ENCODE data around the gene MEF2B. TPM values are rescaled to one million over a fixed set of nuclear protein-coding genes. Genes with fewer than 3 reads are reported as not detected.

The MEF2B gene
- total RNA-seq, 4 donors from 2014 or later, result not detected

GRCh38 chr19:19211499-19212420 is 41.7 kb upstream of the MEF2B start, which contains the start of gene NCAN:
Gene NCAN (plus strand): TSS chr19:19211958. CDS start chr19:19216954, 4,996 bp downstream.
- no peaks in the 10 kb centered on the region for H3K9me3 ChIP-seq
- TF ChIP-seq POLR2AphosphoS5 (IDR thresholded peaks at IDR 0.05), result no peak
- no peak for TF ChIP-seq POLR2A (IDR thresholded peaks at IDR 0.05; ENCODE audit: low read depth)
- H3K36me3 ChIP-seq, result no peaks in the 10 kb centered on the region
- no peak for DNase-seq (ENCODE audit: extremely low spot score)
- H3K27ac ChIP-seq (replicated peaks in 1 of 4), result no peak within 1 kb of the TSS
- WGBS, result 13% methylated on average over 42 of the region's 54 CpGs
- intact Hi-C loops (cut with DNase I), result no loop called here
- peaks cover 6 to 100% (median 19%) of the 10 kb centered on the region in 4 donors for H3K27me3 ChIP-seq
- no peak within 1 kb of the TSS for H3K4me3 ChIP-seq
- H3K4me1 ChIP-seq, result peaks cover 0 to 5% (median 0%) of the 10 kb centered on the region in 4 donors

- peaks cover 6 to 85% (median 19%) of the 10 kb centered on the region in 4 donors for H3K27me3 ChIP-seq
- no peak for DNase-seq (ENCODE audit: extremely low spot score)
- no peaks in the 10 kb centered on the region for H3K36me3 ChIP-seq
- H3K4me3 ChIP-seq, result no peak overlapping the region
- H3K4me1 ChIP-seq, result peaks cover 0 to 5% (median 0%) of the 10 kb centered on the region in 4 donors
- intact Hi-C loops (cut with DNase I), result no loop called here
- TF ChIP-seq EP300 (IDR thresholded peaks at IDR 0.05) (no peak), POLR2A (IDR thresholded peaks at IDR 0.05; ENCODE audit: low read depth) (no peak), CTCF (IDR thresholded peaks at IDR 0.05) (no peak)
- 55% methylated on average over 9 of the region's 9 CpGs for WGBS
- H3K9me3 ChIP-seq, result no peaks in the 10 kb centered on the region
- no peak overlapping the region for H3K27ac ChIP-seq (replicated peaks in 1 of 4)
These were observed 39.3 kb upstream of the MEF2B start for GRCh38 chr19:19209372-19209771.

GRCh38 chr19:19207637-19208572 is 37.8 kb upstream of the MEF2B start:
- H3K4me3 ChIP-seq, result no peak overlapping the region
- WGBS, result 57% methylated on average over 6 of the region's 8 CpGs
- H3K9me3 ChIP-seq, result no peaks in the 10 kb centered on the region
- peaks cover 6 to 70% (median 14%) of the 10 kb centered on the region in 4 donors for H3K27me3 ChIP-seq
- no peaks in the 10 kb centered on the region for H3K36me3 ChIP-seq
- H3K4me1 ChIP-seq, result peaks cover under 1 to 7% (median 4%) of the 10 kb centered on the region in 4 donors
- no peak overlapping the region for H3K27ac ChIP-seq (replicated peaks in 1 of 4)
- no peak for DNase-seq (ENCODE audit: extremely low spot score)
- TF ChIP-seq POLR2A (IDR thresholded peaks at IDR 0.05; ENCODE audit: low read depth) (no peak), EP300 (IDR thresholded peaks at IDR 0.05) (no peak), POLR2AphosphoS5 (IDR thresholded peaks at IDR 0.05) (no peak), CTCF (IDR thresholded peaks at IDR 0.05) (no peak)
- intact Hi-C loops (cut with DNase I), result no loop called here

GRCh38 chr19:19206938-19207337 is 36.9 kb upstream of the MEF2B start:
- WGBS, result 51% methylated on average over 5 of the region's 5 CpGs
- H3K36me3 ChIP-seq, result peaks cover 0 to 2% (median under 1%) of the 10 kb centered on the region in 4 donors
- intact Hi-C loops (cut with DNase I), result no loop called here
- H3K9me3 ChIP-seq, result no peaks in the 10 kb centered on the region
- H3K4me3 ChIP-seq, result no peak overlapping the region
- no peak for DNase-seq (ENCODE audit: extremely low spot score)
- H3K27ac ChIP-seq (replicated peaks in 1 of 4), result no peak overlapping the region
- peaks cover 8 to 16% (median 14%) of the 10 kb centered on the region in 4 donors for H3K4me1 ChIP-seq
- H3K27me3 ChIP-seq, result peaks cover 6 to 60% (median 8%) of the 10 kb centered on the region in 4 donors
- TF ChIP-seq EP300 (IDR thresholded peaks at IDR 0.05) (no peak), CTCF (IDR thresholded peaks at IDR 0.05) (no peak), POLR2A (IDR thresholded peaks at IDR 0.05; ENCODE audit: low read depth) (no peak), POLR2AphosphoS5 (IDR thresholded peaks at IDR 0.05) (no peak)
